HFF-Myc (cell line): ENCODE results near the gene MYB.

Experiments used
- DNase-seq: peaks from one replicate; pipeline ENCODE4 v3.0.0-alpha.2; 2011; ENCODE audit warnings: low read depth; ENCODE audit errors: extremely low read depth
- H3K4me3 ChIP-seq: replicated peaks from 2 replicates; pipeline ENCODE4 v1.5.1; 2011; ENCODE audit warnings: low read depth, mild to moderate bottlenecking, control low read depth, low read length
- CTCF ChIP-seq: IDR thresholded peaks from 2 replicates; pipeline ENCODE4 v1.5.1; 2012; ENCODE audit warnings: mild to moderate bottlenecking, low read depth, low read length, control low read depth; ENCODE audit errors: missing control alignments

Gene MYB

GRCh38 chr6:135227758-135228157 is 46.6 kb downstream of the MYB start:
- no peak overlapping the region for H3K4me3 ChIP-seq
- no peak for TF ChIP-seq CTCF
- DNase-seq, result no peak

- no peak for TF ChIP-seq CTCF
Measured at GRCh38 chr6:135228486-135228885, 47.4 kb downstream of the MYB start.

GRCh38 chr6:135229996-135230395 is 48.9 kb downstream of the MYB start:
- TF ChIP-seq CTCF, result no peak
- no peak for DNase-seq
- H3K4me3 ChIP-seq, result no peak overlapping the region

More at GRCh38 chr6:135228486-135228885, 47.4 kb downstream of the MYB start:
- no peak overlapping the region for H3K4me3 ChIP-seq
- no peak for DNase-seq

DNA sequence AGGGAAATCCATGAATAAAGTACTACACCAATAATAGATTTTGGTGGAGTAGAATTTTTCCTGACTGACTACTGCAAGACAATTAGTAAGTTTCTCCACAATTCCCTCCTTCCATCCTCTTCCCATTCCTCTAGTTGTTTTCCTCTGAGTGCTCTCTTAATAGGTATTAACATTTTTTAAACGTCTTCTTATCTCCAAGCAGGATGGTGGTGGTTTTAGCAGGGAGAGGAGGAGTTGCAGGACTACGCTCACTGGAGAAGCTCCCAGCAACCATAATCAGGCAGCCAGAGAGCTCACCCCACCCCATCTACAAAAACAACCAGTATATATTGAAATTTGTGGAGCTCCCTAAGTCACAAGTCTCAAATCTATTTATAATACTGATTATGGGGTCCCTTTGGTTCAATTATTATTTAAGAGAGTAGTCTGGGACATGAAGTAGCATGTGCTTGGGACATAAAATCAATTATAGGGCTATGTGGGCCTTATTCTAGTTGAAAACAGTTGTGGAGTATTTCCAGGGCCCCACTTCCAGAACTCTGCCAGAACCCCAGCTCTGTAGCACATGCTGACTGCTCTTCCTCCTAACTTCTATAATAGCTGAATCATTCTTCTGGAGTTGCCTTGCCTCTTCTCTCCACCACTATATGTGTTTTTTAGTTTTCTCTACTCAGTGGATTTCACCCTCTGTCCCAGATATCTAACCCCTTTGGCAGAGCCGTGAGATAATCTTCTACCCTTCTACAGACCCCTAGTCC is 49.8 kb downstream of the MYB start:
- H3K4me3 ChIP-seq, result no peak overlapping the region
- no peak for DNase-seq
- TF ChIP-seq CTCF, result no peak

GRCh38 chr6:135231469-135231844 is 50.3 kb downstream of the MYB start:
- no peak for DNase-seq
- TF ChIP-seq CTCF, result no peak
- H3K4me3 ChIP-seq, result no peak overlapping the region

DNA sequence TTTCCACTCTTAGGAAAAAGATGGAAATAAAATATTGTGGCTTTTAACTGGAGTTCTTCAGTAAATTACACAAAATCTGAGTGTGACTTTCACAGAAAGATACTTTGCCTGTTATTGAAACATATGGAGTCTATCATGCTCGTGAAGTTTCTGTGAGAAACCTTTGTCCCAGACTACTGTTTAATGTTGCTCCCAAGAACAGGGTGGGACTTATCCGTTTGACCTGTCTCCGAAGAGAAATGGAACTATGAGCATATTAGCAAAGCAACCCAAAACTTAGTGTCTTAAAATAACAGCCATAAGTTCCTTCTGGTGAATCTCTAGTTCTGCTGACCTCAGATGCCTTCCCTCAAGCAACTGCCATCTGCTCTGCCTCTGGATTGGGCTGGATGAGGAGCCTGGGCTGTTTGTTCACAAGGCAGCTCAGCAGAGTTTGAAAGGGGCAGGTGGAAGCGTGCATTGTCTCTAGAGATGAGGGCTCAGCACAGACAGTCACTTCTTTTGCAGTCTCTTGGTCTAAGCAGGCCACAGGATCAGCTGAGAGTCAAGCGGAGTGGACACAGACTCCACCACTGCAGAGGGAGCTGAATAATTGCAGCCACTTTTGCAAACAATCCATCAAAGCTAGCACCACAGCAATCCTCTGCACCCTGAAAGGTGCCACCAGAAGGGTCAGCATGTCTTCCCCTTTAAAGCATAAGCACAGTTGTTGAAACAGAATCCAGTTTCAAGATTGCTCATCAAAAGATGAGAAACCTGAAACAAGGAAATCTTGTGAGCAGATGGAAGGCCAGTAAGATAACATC is 52.8 kb downstream of the MYB start:
- no peak overlapping the region for H3K4me3 ChIP-seq
- TF ChIP-seq CTCF, result no peak
- no peak for DNase-seq
